GM23338 (cell line): Measurements from ENCODE around the gene DYSF. TPM values are rescaled to one million over a fixed set of nuclear protein-coding genes. Genes with fewer than 3 reads are reported as not detected.

Source experiments
- ATAC-seq: fragments of 200-7000 bp; cut with Tn5 transposase; 3 replicates; pipeline ENCODE4 v1.9.1; 2020
- DNase-seq: peaks from one replicate; pipeline ENCODE4 v3.0.0-alpha.2; 2015; ENCODE audit warnings: low spot score
- H2AFZ ChIP-seq: fragments of 200-600 bp; sonication (generic); 2 replicates; pipeline ENCODE4 v1.8.0; 2016; ENCODE audit warnings: antibody characterized with exemption, mild to moderate bottlenecking, moderate library complexity
- H3F3A ChIP-seq: fragments of 200-600 bp; sonication (generic); replicated peaks from 2 replicates; pipeline ENCODE4 v1.8.0; 2017; ENCODE audit warnings: antibody characterized with exemption, mixed run types, low read depth
- H3K27ac ChIP-seq: fragments of 200-600 bp; sonication (generic); 2 replicates; pipeline ENCODE4 v1.6.1; 2016; ENCODE audit warnings: low read depth
- H3K27me3 ChIP-seq: fragments of 200-600 bp; sonication (generic); 2 replicates; pipeline ENCODE4 v1.8.0; 2016; ENCODE audit warnings: mild to moderate bottlenecking, mixed run types, moderate library complexity; ENCODE audit not compliant: insufficient read depth
- H3K36me3 ChIP-seq: fragments of 200-600 bp; sonication (generic); 2 replicates; pipeline ENCODE4 v1.8.0; 2016; ENCODE audit warnings: mild to moderate bottlenecking; ENCODE audit not compliant: insufficient read depth
- H3K4me1 ChIP-seq: fragments of 200-600 bp; sonication (generic); 2 replicates; pipeline ENCODE4 v1.8.0; 2016; ENCODE audit warnings: mild to moderate bottlenecking, moderate library complexity; ENCODE audit not compliant: insufficient read depth
- H3K4me2 ChIP-seq: fragments of 200-600 bp; sonication (generic); 2 replicates; pipeline ENCODE4 v1.7.1; 2017; ENCODE audit warnings: mixed run types
- H3K4me3 ChIP-seq: fragments of 200-600 bp; sonication (generic); 2 replicates; pipeline ENCODE4 v1.6.1; 2016; ENCODE audit warnings: mixed run types
- H3K79me2 ChIP-seq: fragments of 200-600 bp; sonication (generic); replicated peaks from 2 replicates; pipeline ENCODE4 v1.8.0; 2017; ENCODE audit warnings: mild to moderate bottlenecking; ENCODE audit not compliant: insufficient read depth
- H3K9me2 ChIP-seq: fragments of 200-600 bp; sonication (generic); 2 replicates; pipeline ENCODE4 v1.8.0; 2017; ENCODE audit not compliant: insufficient read depth
- H4K20me1 ChIP-seq: fragments of 200-600 bp; sonication (generic); replicated peaks from 2 replicates; pipeline ENCODE4 v1.8.0; 2017; ENCODE audit warnings: mild to moderate bottlenecking; ENCODE audit not compliant: insufficient read depth
- H3K27ac Mint-ChIP-seq: 2 replicates; pipeline ENCODE4 v1.8.0; 2020; ENCODE audit warnings: inconsistent platforms, mild to moderate bottlenecking, moderate library complexity, mixed read lengths
- H3K27me3 Mint-ChIP-seq: 3 replicates; pipeline ENCODE4 v1.8.0; 2022; ENCODE audit warnings: low read depth, mild to moderate bottlenecking, moderate library complexity, mixed read lengths, inconsistent platforms; ENCODE audit not compliant: insufficient read depth, poor library complexity
- H3K36me3 Mint-ChIP-seq: 3 replicates; pipeline ENCODE4 v1.8.0; 2021; ENCODE audit warnings: low read depth, mild to moderate bottlenecking, inconsistent platforms, moderate library complexity, mixed read lengths
- H3K4me1 Mint-ChIP-seq: 3 replicates; pipeline ENCODE4 v1.8.0; 2020; ENCODE audit warnings: mild to moderate bottlenecking, inconsistent platforms, mixed read lengths
- H3K4me3 Mint-ChIP-seq: 3 replicates; pipeline ENCODE4 v1.8.0; 2021; ENCODE audit warnings: moderate library complexity, mild to moderate bottlenecking, inconsistent platforms, mixed read lengths
- H3K9me3 Mint-ChIP-seq: 3 replicates; pipeline ENCODE4 v1.8.0; 2020; ENCODE audit warnings: moderate library complexity, mild to moderate bottlenecking, inconsistent platforms, mixed read lengths
- CREB1 ChIP-seq: fragments of 250-450 bp; sonication (Bioruptor Pico); IDR thresholded peaks from 2 replicates; pipeline ENCODE4 v1.5.0; 2020; ENCODE audit warnings: low read depth, mild to moderate bottlenecking, moderate library complexity
- CTCF ChIP-seq, 2 experiments: fragments of 200-600 bp in 1 of 2; sonication (generic) in 1 of 2; conservative IDR thresholded peaks; 2 replicates each; pipeline versions ENCODE4 v1.5.1 to v1.6.1; 2016 to 2017; ENCODE audit warnings: antibody characterized with exemption in 2 of 2, low read depth in 2 of 2, mild to moderate bottlenecking in 2 of 2, moderate library complexity in 1 of 2
- ETS1 ChIP-seq: IDR thresholded peaks from 2 replicates; pipeline ENCODE4 v1.6.1; 2016; ENCODE audit warnings: antibody characterized with exemption
- EZH2 ChIP-seq: fragments of 200-600 bp; sonication (generic); IDR thresholded peaks from one replicate; pipeline ENCODE4 v1.8.0; 2017; ENCODE audit warnings: antibody characterized with exemption, mild to moderate bottlenecking, low read depth; ENCODE audit not compliant: unreplicated experiment
- EZH2phosphoT487 ChIP-seq: fragments of 200-600 bp; sonication (generic); IDR thresholded peaks from one replicate; pipeline ENCODE4 v1.8.1; 2018; ENCODE audit warnings: antibody characterized with exemption; ENCODE audit not compliant: unreplicated experiment
- JUNB ChIP-seq: IDR thresholded peaks from one replicate; pipeline ENCODE4 v1.6.1; 2016; ENCODE audit warnings: antibody characterized with exemption; ENCODE audit not compliant: unreplicated experiment
- NANOG ChIP-seq: IDR thresholded peaks from 2 replicates; pipeline ENCODE4 v1.6.1; 2016; ENCODE audit warnings: antibody characterized with exemption, borderline replicate concordance
- REST ChIP-seq: IDR thresholded peaks from one replicate; pipeline ENCODE4 v1.6.1; 2018; ENCODE audit warnings: antibody characterized with exemption; ENCODE audit not compliant: unreplicated experiment
- STAT1 ChIP-seq: IDR thresholded peaks from one replicate; pipeline ENCODE4 v1.6.1; 2016; ENCODE audit warnings: antibody characterized with exemption; ENCODE audit not compliant: unreplicated experiment
- ZNF114 ChIP-seq: fragments of 250-450 bp; sonication (Bioruptor Pico); IDR thresholded peaks from 2 replicates; pipeline ENCODE4 v1.5.0; 2020; ENCODE audit warnings: mild to moderate bottlenecking, moderate library complexity
- ZNF331 ChIP-seq: fragments of 250-450 bp; sonication (Bioruptor Pico); IDR thresholded peaks from 2 replicates; pipeline ENCODE4 v1.5.0; 2020; ENCODE audit warnings: low read depth, mild to moderate bottlenecking, moderate library complexity
- ZNF462 ChIP-seq: fragments of 250-450 bp; sonication (Bioruptor Pico); IDR thresholded peaks from 2 replicates; pipeline ENCODE4 v1.5.0; 2020; ENCODE audit warnings: mild to moderate bottlenecking, moderate library complexity
- polyA plus RNA-seq: library from polyadenylated mRNA; unstranded; fragments of >200 nt; fragmentation: Nextera tagmentation; extraction: Ambion mirVana; gene quantifications from 2 replicates; pipeline ENCODE4 v1.2.1, GENCODE V29; 2016
- total RNA-seq: library from RNA; depleted of rRNA; stranded (reverse); fragments of >200 nt; shearing (Covaris generic); gene quantifications from 2 replicates; pipeline ENCODE4 v1.2.3, GENCODE V29; 2014

Gene DYSF
- total and polyA plus RNA-seq, 2 experiments from 2014 or later: 7.3 to 21.3 TPM

GRCh38 chr2:71679491-71679890, 226.1 kb downstream of the DYSF start (continued):
- no peak for TF ChIP-seq ETS1

- Histone ChIP-seq H3F3A (no peaks in the 10 kb centered on the region), H3K4me1 (no peaks in the 10 kb centered on the region), H3K27ac (no peak overlapping the region), H3K36me3 (no peaks in the 10 kb centered on the region), H4K20me1 (no peaks in the 10 kb centered on the region), H2AFZ (no peak overlapping the region), H3K4me3 (no peak overlapping the region), H3K79me2 (no peaks in the 10 kb centered on the region), H3K9me2 (no peaks in the 10 kb centered on the region), H3K4me2 (no peak overlapping the region), H3K27me3 (no peaks in the 10 kb centered on the region)
- Mint-ChIP-seq H3K4me3 (no peak overlapping the region), H3K36me3 (peaks cover 10% of the 10 kb centered on the region; the same call in 2 of the 3 replicates), H3K27ac (no peak overlapping the region), H3K27me3 (peaks cover 11% of the 10 kb centered on the region), H3K4me1 (no peaks in the 10 kb centered on the region), H3K9me3 (no peaks in the 10 kb centered on the region; the same call in 2 of the 3 replicates)
- ATAC-seq (no peak), DNase-seq (no peak)
- TF ChIP-seq REST (no peak), CREB1 (no peak), ZNF462 (CRISPR knock-in tag) (no peak), JUNB (no peak), ZNF331 (CRISPR knock-in tag) (no peak), EZH2 (no peak), STAT1 (no peak), ZNF114 (CRISPR knock-in tag) (no peak), EZH2phosphoT487 (no peak), ETS1 (no peak), NANOG (no peak), CTCF (conservative IDR thresholded peaks at IDR 0.05; ENCODE audit: low read depth in 2 of 2) (no peak)
Observed at GRCh38 chr2:71680925-71681324, 227.6 kb downstream of the DYSF start.
